Measurements from ENCODE around the gene HECW1.

The HECW1 gene

DNA sequence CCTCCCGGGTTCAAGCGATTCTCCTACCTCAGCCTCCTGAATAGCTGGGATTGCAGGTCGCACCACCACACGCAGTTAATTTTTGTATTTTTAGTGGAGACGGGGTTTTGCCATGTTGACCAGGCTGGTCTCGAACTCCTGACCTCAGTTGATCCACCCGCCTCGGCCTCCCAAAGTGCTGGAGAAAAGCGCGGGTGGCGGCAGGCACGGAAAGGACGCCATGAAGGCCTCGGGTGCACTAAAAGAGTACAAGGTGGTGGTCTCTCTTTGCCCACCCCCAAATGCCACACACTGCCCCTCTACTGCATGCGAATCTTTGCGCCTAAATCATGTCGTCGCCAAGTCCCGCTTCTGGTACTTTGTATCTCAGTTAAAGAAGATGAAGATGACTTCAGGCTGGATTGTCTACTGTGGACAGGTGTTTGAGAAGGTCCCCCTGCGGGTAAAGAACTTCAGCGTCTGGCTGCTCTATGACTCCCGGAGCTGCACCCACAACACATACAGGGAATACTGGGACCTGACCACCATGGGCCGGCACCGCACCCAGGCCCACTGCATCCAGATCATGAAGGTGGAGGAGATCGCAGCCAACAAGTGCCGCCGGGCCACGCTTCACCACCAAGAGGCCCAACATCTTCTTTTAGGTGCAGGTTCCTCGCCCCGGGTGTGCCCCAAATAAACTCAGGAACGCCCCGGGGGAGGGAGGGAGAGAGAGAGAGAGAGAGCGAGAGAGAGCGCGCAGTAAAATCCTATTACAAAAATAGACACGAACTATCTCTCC, 161.7 kb downstream of the HECW1 start:
- Histone ChIP-seq H3K27ac (ENCODE audit: extremely low read depth, low read depth, low read length) (no peak overlapping the region), H3K9me3 (ENCODE audit: control insufficient read depth, insufficient read depth, low read depth, low read length) (no peaks in the 10 kb centered on the region), H3K4me1 (ENCODE audit: control insufficient read depth, insufficient read depth, low read length) (no peaks in the 10 kb centered on the region), H3K4me3 (ENCODE audit: low read depth, low read length) (no peak overlapping the region), H3K36me3 (ENCODE audit: control insufficient read depth in 2 of 2, insufficient read depth in 1 of 2, low read length in 2 of 2) (no peaks in the 10 kb centered on the region)
- POLR2A ChIA-PET, result no interaction called here
- no peak for TF ChIP-seq ZEB2 (tag by site-specific recombination; IDR thresholded peaks at IDR 0.05)
- TF ChIP-seq YY2 (tag by site-specific recombination; IDR thresholded peaks at IDR 0.05), result no peak
- TF ChIP-seq ZNF350 (tag by site-specific recombination; IDR thresholded peaks at IDR 0.05), result no peak
- TF ChIP-seq, protein P1, sequence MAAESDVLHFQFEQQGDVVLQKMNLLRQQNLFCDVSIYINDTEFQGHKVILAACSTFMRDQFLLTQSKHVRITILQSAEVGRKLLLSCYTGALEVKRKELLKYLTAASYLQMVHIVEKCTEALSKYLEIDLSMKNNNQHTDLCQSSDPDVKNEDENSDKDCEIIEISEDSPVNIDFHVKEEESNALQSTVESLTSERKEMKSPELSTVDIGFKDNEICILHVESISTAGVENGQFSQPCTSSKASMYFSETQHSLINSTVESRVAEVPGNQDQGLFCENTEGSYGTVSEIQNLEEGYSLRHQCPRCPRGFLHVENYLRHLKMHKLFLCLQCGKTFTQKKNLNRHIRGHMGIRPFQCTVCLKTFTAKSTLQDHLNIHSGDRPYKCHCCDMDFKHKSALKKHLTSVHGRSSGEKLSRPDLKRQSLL (tag by site-specific recombination; IDR thresholded peaks at IDR 0.05), result no peak
- TF ChIP-seq ZFP69B (tag by site-specific recombination; IDR thresholded peaks at IDR 0.05), result no peak
- no peak for TF ChIP-seq SP3 (tag by site-specific recombination; IDR thresholded peaks at IDR 0.05)
- TF ChIP-seq ZNF211 (tag by site-specific recombination; IDR thresholded peaks at IDR 0.05; ENCODE audit: low read depth), result no peak
- no peak for TF ChIP-seq ZNF514 (tag by site-specific recombination; IDR thresholded peaks at IDR 0.05)
- no peak for TF ChIP-seq ZNF335 (tag by site-specific recombination; conservative IDR thresholded peaks at IDR 0.05)
- CTCF ChIA-PET, result no interaction called here

DNA sequence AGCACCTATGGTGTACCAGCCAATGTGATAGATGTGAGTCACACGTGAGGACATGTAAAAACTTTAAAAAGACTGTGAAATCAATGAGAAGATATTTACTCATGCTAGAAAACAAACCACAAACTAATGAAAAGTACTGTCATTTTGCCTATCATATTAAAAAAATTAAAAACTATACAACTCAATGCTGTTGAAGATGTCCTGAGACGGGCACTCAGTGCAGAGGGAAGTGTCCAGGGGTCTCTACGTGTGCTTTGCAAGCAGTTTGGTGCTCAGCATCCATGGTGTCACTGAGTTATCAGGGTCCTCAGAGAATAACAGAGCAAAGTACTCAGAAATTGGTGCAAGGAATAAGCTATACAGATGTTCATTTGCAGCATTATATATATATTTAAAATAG, 162.3 kb downstream of the HECW1 start:
- H3K4me3 ChIP-seq (ENCODE audit: low read depth, low read length), result no peak overlapping the region
- ChIA-PET POLR2A (no interaction called here), CTCF (interaction anchor here (1.3 kb wide), 1 partner anchor 13 kb away, joined by 7 read pairs; no protein-coding TSS in a partner anchor)
- H3K9me3 ChIP-seq (ENCODE audit: control insufficient read depth, insufficient read depth, low read depth, low read length), result no peaks in the 10 kb centered on the region
- no peak overlapping the region for H3K27ac ChIP-seq (ENCODE audit: extremely low read depth, low read depth, low read length)
- TF ChIP-seq, protein P1 (tag by site-specific recombination; IDR thresholded peaks at IDR 0.05), result no peak
- TF ChIP-seq SP2 (tag by site-specific recombination; IDR thresholded peaks at IDR 0.05), result no peak
- no peak for TF ChIP-seq IKZF3 (tag by site-specific recombination; IDR thresholded peaks at IDR 0.05)
- no peak for TF ChIP-seq ZNF174 (tag by site-specific recombination; IDR thresholded peaks at IDR 0.05)
- no peak for TF ChIP-seq ZNF202 (tag by site-specific recombination; IDR thresholded peaks at IDR 0.05; ENCODE audit: borderline replicate concordance)
- TF ChIP-seq, protein P2, sequence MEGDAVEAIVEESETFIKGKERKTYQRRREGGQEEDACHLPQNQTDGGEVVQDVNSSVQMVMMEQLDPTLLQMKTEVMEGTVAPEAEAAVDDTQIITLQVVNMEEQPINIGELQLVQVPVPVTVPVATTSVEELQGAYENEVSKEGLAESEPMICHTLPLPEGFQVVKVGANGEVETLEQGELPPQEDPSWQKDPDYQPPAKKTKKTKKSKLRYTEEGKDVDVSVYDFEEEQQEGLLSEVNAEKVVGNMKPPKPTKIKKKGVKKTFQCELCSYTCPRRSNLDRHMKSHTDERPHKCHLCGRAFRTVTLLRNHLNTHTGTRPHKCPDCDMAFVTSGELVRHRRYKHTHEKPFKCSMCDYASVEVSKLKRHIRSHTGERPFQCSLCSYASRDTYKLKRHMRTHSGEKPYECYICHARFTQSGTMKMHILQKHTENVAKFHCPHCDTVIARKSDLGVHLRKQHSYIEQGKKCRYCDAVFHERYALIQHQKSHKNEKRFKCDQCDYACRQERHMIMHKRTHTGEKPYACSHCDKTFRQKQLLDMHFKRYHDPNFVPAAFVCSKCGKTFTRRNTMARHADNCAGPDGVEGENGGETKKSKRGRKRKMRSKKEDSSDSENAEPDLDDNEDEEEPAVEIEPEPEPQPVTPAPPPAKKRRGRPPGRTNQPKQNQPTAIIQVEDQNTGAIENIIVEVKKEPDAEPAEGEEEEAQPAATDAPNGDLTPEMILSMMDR (tag by site-specific recombination; IDR thresholded peaks at IDR 0.05), result no peak
- TF ChIP-seq, protein P3, sequence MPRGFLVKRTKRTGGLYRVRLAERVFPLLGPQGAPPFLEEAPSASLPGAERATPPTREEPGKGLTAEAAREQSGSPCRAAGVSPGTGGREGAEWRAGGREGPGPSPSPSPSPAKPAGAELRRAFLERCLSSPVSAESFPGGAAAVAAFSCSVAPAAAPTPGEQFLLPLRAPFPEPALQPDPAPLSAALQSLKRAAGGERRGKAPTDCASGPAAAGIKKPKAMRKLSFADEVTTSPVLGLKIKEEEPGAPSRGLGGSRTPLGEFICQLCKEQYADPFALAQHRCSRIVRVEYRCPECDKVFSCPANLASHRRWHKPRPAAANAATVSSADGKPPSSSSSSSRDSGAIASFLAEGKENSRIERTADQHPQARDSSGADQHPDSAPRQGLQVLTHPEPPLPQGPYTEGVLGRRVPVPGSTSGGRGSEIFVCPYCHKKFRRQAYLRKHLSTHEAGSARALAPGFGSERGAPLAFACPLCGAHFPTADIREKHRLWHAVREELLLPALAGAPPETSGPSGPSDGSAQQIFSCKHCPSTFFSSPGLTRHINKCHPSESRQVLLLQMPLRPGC (tag by site-specific recombination; IDR thresholded peaks at IDR 0.05), result no peak
- TF ChIP-seq, protein P4, sequence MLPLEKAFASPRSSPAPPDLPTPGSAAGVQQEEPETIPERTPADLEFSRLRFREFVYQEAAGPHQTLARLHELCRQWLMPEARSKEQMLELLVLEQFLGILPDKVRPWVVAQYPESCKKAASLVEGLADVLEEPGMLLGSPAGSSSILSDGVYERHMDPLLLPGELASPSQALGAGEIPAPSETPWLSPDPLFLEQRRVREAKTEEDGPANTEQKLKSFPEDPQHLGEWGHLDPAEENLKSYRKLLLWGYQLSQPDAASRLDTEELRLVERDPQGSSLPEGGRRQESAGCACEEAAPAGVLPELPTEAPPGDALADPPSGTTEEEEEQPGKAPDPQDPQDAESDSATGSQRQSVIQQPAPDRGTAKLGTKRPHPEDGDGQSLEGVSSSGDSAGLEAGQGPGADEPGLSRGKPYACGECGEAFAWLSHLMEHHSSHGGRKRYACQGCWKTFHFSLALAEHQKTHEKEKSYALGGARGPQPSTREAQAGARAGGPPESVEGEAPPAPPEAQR (tag by site-specific recombination; IDR thresholded peaks at IDR 0.05), result no peak
- no peak for TF ChIP-seq ZNF585B (tag by site-specific recombination; IDR thresholded peaks at IDR 0.05)
- no peak for TF ChIP-seq ZNF473 (tag by site-specific recombination; IDR thresholded peaks at IDR 0.05)
- TF ChIP-seq, protein P5, sequence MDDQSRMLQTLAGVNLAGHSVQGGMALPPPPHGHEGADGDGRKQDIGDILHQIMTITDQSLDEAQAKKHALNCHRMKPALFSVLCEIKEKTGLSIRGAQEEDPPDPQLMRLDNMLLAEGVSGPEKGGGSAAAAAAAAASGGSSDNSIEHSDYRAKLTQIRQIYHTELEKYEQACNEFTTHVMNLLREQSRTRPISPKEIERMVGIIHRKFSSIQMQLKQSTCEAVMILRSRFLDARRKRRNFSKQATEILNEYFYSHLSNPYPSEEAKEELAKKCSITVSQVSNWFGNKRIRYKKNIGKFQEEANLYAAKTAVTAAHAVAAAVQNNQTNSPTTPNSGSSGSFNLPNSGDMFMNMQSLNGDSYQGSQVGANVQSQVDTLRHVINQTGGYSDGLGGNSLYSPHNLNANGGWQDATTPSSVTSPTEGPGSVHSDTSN (CRISPR knock-in tag; IDR thresholded peaks at IDR 0.05), result no peak
- H3K36me3 ChIP-seq (ENCODE audit: control insufficient read depth in 2 of 2, insufficient read depth in 1 of 2, low read length in 2 of 2), result no peaks in the 10 kb centered on the region
- H3K4me1 ChIP-seq (ENCODE audit: control insufficient read depth, insufficient read depth, low read length), result no peaks in the 10 kb centered on the region
